Stimulated activated CD8-positive, alpha-beta memory T cell treated with anti-CD3 and anti-CD28 coated beads, Interleukin-7, amount 100 ng/mL, for 4 hours (primary cell): Measurements from ENCODE around the gene LLGL1.

Source experiments
- DNase-seq, 2 donors: peaks; one replicate each; pipeline ENCODE4 v3.0.0-alpha.2; 2020; ENCODE audit warnings: low read depth in 2 of 2

Gene LLGL1

DNA sequence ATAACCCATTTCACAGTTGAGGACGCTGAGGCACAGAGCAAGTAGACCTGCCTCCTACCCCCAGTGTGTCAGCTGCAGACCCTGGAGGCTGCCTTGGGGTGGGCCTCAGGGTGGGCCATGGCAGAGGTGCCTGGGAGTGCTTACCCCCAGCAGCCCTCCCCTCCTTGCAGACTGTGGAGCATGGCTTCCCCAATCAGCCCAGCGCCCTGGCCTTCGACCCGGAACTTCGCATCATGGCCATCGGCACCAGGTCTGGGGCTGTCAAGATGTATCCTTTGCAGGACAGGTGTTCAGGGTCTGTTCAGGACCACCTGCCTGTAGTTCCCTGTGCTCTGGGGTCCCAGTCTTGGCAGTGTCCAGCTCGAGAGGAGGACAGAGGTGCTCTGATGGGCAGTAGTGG is 4.3 kb downstream of the LLGL1 start:
- no peak for DNase-seq

DNA sequence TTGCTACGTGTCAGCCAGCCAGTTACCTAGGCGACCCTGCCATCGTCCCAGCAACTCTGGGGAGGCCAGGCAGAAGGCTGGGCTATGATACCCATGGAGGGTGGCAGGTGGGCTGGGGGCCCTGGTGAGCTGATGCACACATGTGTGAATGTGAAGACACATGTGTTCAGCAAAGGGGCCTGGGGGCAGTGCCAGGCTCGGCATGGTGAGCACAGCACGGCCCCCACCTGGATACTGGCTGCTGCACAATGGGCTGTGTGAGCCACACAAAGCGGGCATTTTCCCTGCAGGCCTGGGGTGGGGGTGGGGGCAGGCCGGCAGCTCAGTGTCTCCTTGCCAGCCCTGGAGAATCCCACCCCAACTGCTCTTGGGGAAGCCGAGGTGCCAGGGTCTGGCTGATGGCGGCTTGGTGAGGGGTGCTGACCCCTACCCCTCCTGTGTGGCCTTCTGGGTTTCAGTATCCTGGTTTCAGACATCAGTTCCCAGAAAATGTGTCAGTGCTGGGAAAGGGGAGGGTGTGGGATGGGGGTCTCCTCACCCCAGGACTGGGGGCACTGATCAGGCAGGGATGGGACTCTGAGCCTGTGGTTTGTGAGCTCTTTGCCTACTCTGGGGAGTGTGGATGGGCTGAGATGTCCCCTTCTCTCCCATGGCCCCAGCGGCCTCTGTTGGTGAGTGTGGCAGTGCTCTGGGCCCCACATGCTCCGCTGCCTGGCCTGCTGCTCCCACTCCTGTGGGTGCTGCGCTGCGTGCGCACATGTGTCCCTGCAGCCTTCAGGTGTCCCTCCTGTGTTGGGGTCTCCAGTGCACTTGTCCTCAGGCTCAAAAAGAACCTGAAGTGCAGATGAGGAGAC is 5.1 kb downstream of the LLGL1 start:
- no peak for DNase-seq

DNA sequence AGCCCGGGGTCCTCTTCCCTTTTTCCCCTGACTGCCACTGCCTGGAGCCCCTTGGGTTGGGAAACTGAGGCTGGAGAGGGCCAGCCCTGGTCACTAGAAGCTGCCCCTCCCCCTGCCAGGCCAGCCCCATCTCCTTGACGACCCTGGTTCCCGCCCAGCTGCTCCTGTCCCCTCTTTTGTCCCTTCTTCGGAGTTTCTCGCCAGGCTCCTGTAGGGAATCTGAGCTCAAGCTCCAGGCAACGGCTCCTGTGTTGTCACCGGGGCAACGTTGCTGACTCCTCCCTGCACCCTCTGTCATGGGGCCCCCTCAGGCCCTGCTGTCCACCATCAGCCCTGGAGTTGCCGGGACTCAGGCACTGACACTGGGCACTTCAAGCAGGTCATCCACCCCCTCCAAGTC is 5.7 kb downstream of the LLGL1 start:
- DNase-seq: no peak

DNA sequence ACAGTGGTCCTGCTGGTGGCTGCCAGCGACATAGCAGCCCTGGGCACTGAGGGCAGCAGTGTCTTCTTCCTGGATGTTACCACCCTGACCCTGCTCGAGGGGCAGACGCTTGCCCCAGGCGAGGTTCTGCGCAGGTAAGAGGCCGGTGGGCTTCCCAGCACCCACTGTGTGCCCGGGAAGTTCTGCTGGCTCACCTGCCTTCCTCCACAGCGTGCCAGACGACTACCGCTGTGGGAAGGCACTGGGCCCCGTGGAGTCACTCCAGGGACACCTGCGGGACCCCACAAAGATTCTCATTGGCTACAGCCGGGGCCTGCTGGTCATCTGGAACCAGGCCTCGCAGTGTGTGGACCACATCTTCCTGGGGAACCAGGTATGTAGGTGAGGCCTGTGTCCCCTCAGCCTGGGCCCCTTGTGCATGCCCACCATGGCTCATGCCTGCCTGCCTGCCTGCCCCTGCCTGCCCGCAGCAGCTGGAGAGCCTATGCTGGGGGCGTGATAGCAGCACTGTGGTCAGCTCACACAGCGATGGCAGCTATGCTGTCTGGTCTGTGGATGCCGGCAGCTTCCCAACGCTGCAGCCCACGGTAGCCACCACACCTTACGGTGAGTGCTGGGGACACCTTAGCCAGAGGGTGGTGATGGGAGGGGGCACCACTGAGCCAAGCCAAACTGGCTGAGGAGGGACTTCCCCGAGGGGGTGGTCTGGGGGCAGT is 8.5 kb downstream of the LLGL1 start:
- DNase-seq: no peak

DNA sequence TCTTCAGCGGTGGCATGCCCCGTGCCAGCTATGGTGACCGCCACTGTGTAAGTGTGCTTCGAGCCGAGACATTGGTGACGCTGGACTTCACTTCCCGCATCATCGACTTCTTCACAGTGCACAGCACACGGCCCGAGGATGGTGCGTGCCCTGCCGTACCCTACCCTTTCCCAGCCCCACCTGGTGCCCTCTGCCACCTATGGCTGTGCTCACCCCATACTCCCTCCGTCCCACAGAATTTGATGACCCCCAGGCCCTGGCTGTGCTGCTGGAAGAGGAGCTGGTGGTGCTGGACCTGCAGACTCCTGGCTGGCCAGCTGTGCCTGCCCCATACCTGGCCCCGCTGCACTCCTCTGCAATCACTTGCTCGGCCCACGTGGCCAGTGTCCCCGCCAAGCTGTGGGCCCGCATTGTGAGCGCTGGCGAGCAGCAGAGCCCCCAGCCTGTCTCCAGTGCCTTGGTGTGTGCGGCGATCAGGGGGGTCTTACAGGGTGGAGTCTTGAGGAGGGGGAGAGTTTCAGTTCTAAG is 9.5 kb downstream of the LLGL1 start:
- no peak for DNase-seq

DNA sequence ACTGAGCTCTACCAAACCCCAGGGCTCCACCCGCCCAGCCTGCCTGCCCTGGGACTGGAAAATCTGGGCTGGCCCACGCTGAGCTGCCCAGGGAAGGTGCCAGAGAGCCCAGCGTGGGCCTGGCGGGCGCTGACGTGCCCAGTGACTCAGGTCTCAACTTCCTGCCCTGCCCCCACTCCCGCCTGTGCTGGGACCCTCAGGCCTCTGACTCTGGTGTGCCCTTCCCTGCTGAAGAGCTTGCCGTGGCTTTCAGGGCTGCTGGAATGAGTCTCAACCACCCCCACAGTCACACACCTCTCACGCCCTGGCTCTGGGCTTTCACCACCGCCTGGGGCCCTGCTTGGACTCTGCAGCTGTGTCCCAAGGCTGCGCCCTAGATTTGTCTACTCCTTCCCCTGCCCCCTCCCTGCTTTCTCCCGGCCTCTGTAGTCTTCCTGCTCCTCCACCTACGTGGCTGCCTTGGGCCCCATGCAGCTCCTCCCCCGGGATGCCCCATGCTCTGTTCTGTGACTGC is 10.4 kb downstream of the LLGL1 start:
- DNase-seq: peak in 1 of 2 donors; percentile 8

DNA sequence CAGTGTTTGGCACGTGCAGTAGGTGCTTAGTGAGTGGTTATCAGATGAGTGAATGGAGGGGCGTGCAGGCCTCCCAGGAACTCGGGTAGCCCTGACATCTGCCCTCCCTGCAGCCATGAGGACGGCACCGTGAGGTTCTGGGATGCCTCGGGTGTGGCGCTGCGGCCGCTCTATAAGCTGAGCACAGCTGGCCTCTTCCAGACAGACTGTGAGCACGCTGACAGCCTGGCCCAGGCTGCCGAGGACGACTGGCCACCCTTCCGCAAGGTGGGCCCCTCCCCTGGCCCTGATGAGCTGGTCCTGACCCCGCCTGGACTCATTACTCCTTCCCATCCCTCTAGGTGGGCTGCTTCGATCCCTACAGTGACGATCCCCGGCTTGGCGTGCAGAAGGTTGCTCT is 11.1 kb downstream of the LLGL1 start:
- no peak for DNase-seq

DNA sequence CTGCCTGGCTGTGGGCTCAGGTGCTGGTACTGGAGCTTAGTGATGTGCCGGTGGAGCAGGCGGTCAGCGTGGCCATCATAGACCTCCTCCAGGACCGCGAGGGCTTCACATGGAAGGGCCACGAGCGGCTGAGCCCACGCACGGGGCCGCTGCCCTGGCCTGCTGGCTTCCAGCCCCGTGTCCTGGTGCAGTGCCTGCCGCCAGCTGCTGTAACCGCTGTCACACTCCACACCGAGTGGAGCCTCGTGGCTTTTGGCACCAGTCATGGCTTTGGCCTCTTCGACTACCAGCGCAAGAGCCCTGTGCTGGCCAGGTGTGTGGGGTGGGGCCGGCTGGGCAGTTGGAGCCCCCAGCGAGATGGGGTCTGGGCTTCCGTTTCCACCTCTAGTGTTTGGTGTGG is 12.0 kb downstream of the LLGL1 start:
- no peak for DNase-seq

DNA sequence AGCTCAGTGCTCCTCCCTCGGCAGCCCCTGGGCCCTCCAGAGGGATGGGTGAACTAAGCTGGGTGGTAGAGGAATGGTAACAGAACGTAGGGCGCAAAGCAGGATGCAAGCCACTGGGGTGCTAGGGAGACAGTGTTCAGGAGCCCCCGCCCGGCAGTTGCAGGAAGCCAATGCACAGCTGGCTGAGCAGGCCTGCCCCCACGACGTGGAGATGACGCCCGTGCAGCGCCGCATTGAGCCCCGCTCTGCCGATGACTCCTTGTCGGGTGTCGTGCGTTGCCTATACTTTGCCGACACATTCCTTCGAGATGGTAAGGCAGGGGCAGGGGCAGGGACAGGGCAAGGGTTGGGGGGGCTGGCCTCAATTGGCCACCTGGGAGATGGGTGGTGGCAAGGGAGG is 12.9 kb downstream of the LLGL1 start:
- DNase-seq: no peak

DNA sequence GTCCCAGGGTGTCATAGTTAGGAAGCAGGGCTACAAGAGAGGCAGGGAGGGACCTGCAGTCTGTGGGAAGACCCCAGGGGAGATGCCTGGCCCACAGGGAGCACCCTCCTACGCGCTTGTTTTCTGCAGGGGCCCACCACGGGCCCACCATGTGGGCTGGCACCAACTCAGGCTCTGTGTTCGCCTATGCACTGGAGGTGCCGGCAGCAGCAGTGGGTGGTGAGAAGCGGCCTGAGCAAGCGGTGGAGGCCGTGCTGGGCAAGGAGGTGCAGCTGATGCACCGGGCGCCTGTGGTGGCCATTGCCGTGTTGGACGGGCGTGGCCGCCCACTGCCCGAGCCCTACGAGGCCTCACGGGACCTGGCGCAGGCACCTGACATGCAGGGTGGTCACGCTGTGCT is 15.0 kb downstream of the LLGL1 start:
- no peak for DNase-seq

DNA sequence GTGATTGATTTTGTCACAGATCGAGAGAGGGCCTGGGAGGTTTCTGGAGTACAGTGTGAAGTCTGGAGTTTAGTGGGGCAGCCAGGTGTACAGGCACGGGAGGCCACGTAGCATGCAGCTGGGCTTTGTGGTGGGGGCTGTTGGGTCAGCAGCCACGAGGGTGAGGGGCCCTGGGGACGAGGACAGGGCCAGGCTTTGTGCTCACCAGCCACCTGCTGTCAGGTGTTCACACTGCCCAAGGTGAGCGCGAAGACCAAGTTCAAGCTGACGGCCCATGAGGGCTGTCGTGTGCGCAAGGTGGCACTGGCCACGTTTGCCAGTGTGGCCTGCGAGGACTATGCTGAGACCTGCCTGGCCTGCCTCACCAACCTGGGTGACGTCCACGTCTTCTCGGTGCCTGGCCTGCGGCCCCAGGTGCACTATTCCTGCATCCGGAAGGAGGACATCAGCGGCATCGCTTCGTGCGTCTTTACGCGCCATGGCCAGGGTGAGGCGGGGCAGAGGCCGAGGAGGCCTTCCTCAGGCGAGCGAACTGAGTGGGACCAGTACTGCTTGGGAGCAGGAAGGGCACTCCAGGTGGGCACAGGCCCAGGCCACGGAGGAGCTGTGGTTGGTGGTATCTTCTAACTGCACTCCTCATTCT is 15.9 kb downstream of the LLGL1 start:
- no peak for DNase-seq

DNA sequence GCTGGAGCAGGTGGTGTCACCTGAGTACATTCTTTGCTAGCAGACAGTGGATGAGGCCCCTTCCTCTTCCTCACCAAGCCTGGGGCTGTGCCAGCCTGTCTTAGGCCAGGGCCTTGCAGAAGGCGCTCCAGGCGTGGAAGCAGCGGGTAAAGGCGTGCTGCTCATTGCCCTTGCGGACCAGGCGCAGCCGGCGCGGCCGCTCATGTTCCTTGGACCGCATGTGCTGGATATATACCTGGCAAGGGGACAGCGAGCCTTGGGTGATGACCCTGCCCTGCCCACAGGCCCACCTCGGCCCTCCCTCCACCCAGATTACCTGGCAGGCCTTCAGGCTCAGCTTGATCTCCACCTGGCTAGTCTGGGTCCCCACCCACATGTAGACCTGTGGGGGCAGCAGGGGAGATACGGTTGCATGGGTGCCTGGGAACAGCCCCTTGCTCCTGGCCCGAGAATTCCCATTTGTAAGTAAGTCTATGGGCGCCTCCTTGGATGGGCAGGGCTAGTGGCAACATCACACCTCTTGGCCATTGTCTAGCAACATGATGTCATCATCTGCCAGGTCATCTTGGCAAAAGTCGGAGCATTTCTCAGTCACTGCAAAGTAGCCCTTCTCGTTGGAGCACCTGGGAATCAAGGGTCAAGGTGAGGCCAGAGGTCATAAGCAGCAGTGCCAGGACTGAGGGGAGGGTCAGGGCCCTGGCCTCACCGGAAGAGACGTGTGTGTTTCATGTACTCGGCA is 19.8 kb downstream of the LLGL1 start:
- no peak for DNase-seq

DNA sequence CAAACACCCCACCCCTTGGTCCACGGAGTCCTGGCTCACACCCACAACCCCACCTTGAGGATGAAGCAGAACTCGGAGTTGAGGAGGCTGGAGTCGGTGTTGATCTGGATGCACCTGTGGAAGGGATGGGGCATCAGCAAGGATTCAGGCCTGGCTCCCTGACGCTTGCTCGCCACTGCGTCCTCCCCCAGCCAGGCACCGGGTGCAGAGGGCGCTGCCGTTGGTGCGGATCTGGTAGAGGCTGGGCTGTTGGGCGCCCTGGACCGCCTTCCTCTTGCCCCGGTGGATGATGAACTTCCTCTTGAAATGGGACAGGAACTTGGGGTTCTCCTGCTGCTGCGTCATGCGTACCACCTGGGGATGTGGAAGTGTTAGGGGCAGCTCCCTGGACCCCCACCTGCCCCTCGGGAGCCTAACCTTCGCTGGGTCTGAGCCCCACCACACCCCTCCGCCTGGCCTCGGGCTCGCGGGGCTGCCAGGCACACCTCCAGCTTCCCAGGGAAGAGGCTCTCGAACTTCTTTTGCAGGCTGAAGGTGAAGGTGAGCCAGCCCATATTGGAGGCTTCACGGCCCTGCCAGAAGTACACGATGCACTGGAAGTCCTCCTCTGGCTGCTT is 20.8 kb downstream of the LLGL1 start:
- no peak for DNase-seq

DNA sequence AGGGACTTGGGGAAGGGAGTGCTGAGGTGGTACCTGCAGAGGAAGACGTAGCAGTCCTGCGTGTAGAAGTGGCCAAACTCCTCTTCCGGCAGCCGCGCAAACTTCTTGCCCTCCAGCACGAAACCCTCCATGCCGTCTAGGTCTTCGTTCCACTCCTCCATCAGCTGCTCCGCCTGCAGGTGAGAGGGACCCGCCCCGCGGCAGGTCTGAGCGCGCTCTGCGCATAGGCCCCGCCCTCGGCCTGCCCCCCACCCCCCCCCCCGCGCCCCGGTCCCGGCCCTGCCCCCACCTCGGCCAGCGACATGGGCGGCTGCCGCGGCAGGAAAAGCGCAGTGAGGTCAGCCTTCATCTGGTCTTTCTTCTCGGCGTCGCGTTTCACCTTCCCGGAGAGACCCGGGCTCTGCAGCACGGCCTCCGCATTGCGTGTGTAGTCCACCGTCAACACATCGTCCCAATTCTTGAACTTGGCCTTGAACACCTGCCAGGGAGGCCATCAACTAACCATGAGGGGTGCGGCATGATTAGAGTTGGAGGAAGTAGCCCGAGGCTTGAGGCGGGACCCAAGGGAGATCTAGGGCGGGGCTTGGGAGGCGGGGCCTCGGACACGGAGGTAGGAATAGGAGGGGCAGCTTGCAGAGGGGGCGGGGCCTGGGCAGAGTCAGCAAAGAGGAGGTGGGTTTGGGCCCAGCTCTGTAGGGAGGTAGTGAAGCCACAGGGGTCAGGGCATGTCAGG is 21.6 kb downstream of the LLGL1 start:
- no peak for DNase-seq

DNA sequence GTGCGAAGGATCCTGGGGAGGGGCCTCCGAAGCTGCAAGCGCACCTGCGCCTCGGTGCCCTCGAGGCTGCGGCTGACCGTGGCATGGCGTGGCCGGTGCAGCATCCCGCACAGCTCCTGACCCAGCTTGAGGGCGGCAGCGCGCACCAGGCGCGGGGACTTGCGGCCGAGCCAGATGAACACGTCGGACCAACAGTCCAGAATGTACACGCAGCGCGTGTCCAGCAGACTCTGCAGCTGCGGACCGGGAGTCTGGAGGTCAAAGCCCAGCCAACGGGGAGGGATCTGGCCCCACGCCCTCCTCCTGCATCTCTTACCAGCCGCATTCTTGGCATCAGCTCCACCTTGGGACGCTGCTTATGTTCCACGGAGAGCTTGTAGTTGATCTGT is 22.2 kb downstream of the LLGL1 start:
- DNase-seq: no peak

DNA sequence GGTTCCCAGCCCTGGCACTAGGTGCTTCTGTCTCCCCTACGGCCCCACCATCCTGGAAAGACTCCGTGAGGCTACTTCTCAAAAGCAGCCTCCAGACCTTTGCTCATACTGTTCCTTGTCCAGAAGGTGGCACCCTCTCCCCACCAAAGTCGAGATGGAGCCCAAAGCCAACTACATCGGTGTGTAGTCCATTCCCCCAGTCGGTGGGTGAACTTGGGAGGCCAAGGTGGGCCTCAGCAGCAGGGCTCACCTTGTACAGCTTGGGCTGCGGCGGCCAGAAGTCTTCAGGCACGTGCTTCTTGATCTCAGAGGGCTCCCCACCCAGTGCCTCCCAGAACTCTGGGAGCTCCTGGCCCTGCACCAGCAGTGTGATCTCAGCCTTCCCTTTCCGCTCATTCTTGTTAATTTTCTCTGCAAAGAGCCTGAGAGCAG is 22.9 kb downstream of the LLGL1 start:
- DNase-seq: peak; percentile 23 to 50

DNA sequence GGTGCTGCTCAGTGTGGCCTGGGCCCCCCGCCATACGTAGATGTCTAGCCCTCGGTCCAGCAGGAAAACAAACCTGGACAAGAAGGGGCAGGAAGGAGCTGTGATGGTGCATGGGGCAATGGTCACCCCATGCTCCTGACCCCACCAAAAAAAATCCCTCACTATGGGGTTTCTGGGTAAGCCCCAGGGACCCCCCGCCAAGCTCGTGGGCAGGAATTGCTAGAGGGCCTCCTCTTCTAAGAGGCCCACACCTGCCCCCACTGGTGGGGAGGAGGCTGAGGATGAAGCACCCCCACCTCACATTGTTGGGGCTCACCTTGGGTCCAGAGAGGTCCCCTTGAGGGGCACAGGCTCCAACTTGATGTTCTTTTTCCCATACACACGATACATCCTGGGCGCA is 23.4 kb downstream of the LLGL1 start:
- no peak for DNase-seq

DNA sequence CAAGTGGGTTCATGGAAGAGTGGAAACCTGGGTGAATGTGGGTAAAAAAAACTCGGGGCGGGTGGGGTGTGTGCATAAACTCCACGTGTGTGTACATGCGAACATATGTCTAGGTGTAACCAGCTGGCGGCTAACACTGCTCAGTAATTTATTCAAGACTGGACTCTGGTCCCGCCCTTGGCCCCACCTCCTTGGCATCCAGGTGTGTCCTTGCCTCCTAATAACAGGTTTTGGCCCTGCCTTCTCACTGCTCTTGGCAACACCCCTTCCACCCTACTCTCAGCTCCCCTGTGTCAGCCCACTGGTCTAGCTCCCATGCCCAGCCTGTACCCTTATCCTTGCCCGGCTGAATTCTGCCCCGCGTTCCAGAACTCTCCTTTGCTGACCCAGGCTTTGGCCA is 24.8 kb downstream of the LLGL1 start:
- no peak for DNase-seq

DNA sequence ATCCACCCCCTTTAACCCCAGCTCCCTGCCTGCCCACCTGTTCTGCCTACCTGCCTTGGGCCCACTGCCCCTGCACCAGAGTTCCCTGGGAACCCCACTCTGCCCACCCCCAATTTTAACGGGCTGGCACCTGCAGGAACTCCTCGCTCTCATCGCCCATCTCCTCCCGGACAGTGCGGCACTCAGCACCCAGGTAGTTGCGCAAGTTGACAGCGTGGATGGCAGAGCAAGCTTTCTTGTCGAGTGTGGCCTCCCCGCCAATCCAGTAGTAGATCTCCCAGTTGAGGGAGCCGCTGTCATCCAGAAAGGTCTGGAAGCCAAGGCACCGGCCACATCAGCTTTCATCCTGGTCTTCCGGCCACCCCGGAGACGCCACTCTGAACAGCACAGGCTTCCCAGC is 25.3 kb downstream of the LLGL1 start:
- no peak for DNase-seq

DNA sequence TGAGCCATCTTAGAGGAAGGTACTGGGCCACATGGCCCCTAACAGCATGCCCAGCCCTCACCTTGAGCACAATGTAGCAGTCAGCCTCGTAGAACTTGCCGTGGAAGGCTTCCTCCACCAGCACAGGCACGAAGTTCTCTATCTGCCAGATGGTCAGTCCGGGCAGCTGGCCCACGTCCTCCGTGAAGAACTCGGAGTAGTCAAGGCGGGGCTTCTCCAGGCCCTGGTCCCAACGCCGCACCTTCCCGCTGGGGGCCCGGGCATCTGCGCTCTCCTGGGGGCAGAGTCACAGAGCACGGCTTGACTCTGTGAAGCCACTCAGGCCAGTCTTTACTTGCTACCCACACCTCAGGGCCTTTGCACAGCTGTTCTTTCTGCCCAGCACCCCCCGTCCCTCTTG is 25.8 kb downstream of the LLGL1 start:
- no peak for DNase-seq

DNA sequence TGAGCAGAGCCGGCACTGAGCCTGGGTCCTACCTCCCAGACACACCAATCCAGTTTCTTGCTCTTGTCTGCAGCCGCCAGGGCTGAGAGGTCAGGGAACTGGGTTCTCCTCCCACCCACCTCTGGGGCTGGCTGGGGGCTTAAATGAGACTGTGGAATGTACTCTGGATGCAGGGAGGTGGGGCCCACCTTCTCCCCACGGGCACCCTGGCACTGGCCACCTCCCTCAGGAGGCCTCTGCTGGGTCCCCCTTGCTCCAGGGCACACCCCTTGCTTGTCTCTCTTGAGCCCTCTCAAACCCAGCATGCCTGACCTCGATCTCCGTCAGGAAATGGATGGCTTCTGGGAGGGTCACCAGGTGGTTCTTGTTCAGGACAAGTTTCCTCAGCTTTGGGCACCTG is 26.7 kb downstream of the LLGL1 start:
- no peak for DNase-seq
